ENCODE results near the gene ABLIM2.

The ABLIM2 gene

GRCh38 chr4:8192748-8193738 is 34.4 kb upstream of the ABLIM2 start:
- DNase-seq: peak; percentile 33

- DNase-seq: no peak
These were observed 32.6 kb upstream of the ABLIM2 start for GRCh38 chr4:8191136-8191747.

- DNase-seq: no peak
These were observed 31.2 kb upstream of the ABLIM2 start for GRCh38 chr4:8189551-8190466.

- no peak for DNase-seq
These were observed 30.3 kb upstream of the ABLIM2 start for GRCh38 chr4:8188743-8189550.

- DNase-seq: no peak
These were observed 29.5 kb upstream of the ABLIM2 start for GRCh38 chr4:8188085-8188484.

- no peak for DNase-seq
These were observed 27.3 kb upstream of the ABLIM2 start for GRCh38 chr4:8185930-8186329.

GRCh38 chr4:8185295-8185694 is 26.7 kb upstream of the ABLIM2 start:
- no peak for DNase-seq

GRCh38 chr4:8184061-8184460 is 25.4 kb upstream of the ABLIM2 start:
- no peak for DNase-seq

- DNase-seq: no peak
These were observed 24.5 kb upstream of the ABLIM2 start for GRCh38 chr4:8182858-8183725.

- DNase-seq: no peak
These were observed 23.7 kb upstream of the ABLIM2 start for GRCh38 chr4:8182294-8182693.

GRCh38 chr4:8181844-8182243 is 23.2 kb upstream of the ABLIM2 start:
- no peak for DNase-seq

GRCh38 chr4:8181119-8181518 is 22.5 kb upstream of the ABLIM2 start:
- no peak for DNase-seq

- DNase-seq: no peak
These were observed 21.9 kb upstream of the ABLIM2 start for GRCh38 chr4:8180310-8181093.

GRCh38 chr4:8179771-8180170 is 21.2 kb upstream of the ABLIM2 start:
- no peak for DNase-seq

- DNase-seq: no peak
These were observed 20.5 kb upstream of the ABLIM2 start for GRCh38 chr4:8179074-8179473.

GRCh38 chr4:8177956-8178355 is 19.3 kb upstream of the ABLIM2 start:
- DNase-seq: no peak

GRCh38 chr4:8177552-8177951 is 18.9 kb upstream of the ABLIM2 start:
- no peak for DNase-seq

GRCh38 chr4:8176547-8177399 is 18.2 kb upstream of the ABLIM2 start:
- peak; percentile 52 for DNase-seq

GRCh38 chr4:8175686-8176085 is 17.1 kb upstream of the ABLIM2 start:
- no peak for DNase-seq

Measured in CD4-positive, alpha-beta T cell treated with Interleukin-21 for 1 hour (primary cell).